Ecto neural progenitor cell (in vitro differentiated cells): Measurements from ENCODE around the gene MRLN.
"Not testable (repeated sequence)": the region's sequence is repeated elsewhere in the genome, so short reads cannot be mapped to it uniquely, and the experiment has no call there.

Source experiments
- DNase-seq: peaks from one replicate; pipeline ENCODE4 v3.0.0-alpha.2; 2018; ENCODE audit warnings: low spot score

Gene MRLN

DNA sequence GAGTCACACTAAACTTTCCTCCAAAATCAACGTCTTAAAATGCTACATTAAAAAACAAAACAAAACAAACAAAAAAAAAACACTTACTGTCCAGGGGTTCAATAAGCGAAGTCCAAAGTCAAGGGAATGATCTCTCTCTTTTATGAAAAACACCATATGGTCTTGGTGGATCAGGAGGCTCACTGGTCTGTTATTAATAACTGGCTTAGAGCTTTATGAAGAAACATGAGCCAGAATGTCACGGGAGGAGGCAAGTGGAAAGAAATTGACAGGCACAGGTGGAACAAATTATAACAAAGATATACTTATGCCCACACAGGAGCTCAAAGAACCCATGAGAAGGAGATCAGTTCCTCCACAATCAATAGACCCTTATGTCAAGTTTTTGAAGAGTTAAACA lies at the start of gene MRLN:
TSS of gene MRLN (minus strand) at position 189 of the 400 bp plus-strand sequence.
- no peak for DNase-seq

DNA sequence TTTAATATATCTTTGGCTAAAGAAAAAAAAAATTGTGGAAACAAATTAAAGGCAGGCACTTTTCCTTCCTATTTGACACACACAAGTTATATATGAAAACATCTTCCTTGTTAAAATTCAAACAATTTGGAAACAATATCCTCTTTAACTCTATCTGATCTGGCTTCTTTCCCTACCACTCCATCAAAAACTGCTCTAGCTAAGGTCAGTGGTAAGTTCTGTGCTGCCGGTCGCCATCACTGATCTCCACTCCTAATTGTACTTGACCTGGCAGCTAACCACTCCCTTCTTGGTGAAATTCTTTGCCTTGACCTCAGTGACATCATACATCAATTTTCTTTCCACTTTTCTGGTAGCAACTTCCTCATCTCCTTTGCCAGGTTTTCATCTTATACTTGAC lies 47.9 kb upstream of the MRLN start:
- no peak for DNase-seq

DNA sequence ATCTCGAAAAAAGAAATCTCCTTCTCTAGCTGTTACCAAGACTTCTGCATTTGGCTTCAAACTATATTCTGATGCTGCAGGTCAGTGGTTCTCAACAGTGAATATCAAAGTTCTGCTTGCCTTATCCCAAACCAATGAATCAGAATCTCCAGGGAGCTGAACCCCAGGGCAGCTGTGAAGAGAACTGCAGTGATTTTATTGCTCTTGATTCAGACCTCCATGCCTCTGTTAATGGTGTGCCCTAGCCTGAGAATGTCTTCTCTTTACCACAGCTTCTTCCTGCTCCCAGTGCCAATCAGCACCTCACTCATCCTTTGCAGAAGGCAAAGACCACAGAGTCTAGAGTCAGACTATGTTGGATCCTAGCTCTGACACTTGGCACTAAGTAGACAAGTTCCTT lies 46.2 kb upstream of the MRLN start:
- no peak for DNase-seq

DNA sequence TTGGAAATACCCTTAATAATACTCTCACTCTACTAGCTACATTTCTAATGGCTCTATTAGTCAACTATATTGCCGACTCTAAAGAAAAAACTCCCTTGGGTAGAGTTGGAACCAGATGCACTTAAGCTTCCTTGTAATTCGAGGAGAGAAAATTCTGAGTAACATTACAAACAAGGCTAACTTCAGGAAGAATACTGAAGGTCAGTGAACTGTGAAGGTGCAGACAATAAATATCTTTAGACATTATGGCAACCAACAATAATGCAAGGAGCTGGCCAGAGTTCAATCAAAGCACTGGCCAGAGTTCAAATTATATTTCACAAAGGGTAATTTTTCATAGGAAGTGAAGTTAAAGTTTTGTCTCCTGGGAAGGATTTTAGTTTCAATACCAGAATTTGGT lies 40.7 kb upstream of the MRLN start:
- no peak for DNase-seq

DNA sequence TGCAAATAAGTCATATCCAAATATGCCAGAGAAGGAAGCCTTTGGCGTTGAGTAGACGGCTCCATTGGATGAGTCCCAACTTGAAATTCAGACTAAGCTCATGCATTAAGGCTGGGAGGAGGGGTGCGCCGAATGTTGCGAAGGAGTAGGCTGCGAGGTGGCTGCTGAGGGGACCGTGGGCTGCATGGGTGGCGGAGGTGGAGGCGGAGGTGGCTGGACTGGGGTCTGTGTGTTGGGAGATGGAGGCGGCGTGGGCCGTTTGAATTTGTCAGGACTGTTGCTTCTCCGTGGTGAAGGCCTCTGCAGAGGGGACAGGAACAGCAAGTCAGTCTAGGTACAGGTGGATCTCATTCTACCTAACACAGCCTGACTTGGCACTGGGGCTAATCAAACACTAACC lies 39.6 kb upstream of the MRLN start:
- no peak for DNase-seq

DNA sequence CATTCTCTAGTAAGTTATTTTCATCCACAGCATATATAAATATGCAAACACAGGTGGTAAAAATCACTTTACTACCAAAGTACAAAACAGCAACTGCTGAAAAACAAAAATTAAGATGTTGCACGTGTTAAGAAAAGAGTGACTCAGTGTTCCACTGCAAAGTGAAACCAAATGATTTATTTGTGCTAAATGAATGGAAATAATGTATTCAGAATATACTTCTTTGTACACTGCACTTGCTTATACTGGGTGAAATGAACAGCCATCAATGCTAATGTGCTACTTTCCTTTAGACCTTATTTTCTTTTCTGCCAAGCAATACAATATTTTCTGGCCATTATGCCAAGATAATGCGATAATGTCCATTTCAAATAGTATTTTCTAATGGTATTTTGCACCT lies 38.3 kb upstream of the MRLN start:
- DNase-seq = no peak

DNA sequence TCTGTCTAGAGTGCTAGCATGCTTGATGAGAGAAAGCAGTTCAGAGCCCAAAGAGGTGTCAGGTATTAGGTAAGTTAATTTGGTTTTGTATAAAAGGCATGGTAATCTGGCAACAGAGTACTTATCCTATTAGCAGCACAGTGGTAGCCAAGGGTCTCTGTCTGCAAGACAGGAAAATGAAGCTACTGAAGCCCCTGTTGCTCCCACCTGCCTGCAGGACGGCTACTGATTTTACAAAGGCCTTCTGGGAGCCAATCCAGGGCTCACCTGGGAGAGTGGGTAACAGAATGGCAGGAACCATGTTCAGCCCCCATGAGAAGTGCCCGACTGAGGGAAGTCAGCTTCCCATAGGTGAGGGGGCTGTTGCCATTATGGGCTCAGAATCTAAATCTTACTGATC lies 36.8 kb upstream of the MRLN start:
- not testable (repeated sequence) for DNase-seq

DNA sequence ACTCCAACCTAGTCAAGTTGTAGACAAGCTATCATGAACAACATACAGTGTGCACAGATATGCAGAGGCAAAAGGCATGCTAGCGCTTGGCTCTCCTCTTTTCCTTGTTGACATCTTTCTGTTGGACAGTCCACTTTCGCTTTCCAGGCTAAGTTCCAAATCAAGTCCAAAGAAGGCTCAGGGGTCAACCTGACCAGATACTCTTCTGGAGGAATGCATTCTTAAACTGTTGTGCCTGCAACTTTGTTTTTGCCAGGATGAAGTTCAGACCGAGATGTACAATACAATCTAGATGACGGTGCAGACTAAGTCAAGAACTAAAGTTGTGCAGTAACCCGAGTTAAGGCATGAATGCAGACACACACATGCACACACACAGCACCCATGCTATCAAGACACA lies 35.7 kb upstream of the MRLN start:
- DNase-seq = not testable (repeated sequence)

DNA sequence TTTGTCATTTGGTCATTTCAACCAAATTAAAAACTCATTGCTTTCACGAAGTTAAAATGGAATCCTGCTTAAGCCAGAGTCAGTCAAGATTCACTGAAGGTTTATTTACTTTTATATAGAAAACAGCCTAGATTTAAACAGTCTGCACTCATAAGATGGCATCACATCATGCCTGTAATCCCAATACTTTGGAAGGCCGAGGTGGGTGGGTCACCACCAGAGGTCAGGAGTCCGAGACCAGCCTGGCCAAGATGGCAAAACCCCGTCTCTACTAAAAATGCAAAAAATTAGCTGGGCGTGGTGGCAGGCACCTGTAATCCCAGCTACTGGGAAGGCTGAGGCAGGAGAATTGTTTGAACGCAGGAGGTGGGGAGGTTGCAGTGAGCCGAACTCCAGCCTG lies 33.8 kb upstream of the MRLN start:
- not testable (repeated sequence) for DNase-seq

DNA sequence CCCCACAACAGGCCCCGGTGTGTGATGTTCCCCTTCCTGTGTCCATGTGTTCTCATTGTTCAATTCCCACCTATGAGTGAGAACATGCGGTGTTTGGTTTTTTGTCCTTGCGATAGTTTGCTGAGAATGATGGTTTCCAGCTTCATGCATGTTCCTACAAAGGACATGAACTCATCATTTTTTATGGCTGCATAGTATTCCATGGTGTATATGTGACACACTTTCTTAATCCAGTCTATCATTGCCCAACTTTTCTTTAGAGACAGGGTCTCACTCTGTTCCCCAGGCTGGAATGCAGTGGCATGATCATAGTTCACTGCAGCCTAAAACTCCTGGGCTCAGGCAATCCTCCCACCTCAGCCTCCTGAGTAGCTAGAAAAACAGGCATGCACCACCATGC lies 32.2 kb upstream of the MRLN start:
- DNase-seq = not testable (repeated sequence)

DNA sequence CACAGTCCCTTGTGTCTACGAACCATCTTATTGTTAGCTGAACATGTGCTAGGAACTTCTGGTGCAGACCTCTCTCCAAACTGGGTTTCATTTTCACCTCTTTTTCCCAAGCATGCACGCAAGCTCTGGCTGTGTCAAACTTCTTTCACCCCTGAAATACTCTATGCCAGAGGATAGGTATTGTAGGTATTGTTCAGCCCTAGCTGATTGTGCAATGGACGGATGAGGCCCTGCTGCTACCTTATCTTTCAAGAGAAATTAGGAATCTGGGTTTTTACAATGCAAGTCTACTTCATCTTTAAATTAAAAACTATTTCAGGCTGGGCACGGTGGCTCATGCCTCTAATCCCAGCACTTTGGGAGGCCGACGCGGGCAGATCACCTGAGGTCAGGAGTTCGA lies 28.3 kb upstream of the MRLN start:
- DNase-seq = no peak

DNA sequence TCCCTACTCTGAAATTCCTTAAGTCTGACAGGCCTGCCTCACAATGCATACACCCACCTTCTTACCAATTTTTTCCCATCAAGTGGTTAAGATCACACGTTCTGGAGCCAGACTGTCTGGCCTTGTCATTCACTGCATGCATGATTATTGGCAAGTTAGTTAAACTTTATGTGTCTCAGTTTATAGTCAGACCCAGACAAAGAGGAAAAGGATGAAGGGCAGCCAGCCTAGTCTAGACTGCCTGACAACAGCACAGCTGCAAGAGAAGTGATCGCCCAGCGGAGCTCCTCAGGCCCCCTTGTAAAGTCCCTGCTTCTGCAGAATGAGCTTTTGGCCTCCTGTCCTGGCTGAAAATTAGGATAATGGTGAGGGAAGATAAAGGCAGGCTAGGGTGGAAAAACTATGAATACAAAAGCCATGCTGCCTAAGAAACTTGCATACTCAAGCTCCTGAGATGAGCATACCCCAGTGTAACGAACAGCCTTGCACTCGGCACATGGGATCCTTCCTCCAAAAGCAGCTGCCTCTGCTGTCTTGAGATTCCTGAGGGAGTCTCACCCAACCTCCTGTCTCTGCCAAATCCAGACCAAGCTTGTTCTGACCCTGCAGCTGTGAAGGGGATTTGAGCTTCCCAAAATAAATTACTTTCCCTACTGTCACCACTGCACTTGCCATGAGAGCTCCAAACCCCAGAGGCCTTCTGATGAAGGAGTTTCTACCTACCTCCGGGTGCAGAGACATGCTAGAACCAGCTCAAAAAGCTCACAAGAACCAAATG lies 26.7 kb upstream of the MRLN start:
- DNase-seq = no peak

DNA sequence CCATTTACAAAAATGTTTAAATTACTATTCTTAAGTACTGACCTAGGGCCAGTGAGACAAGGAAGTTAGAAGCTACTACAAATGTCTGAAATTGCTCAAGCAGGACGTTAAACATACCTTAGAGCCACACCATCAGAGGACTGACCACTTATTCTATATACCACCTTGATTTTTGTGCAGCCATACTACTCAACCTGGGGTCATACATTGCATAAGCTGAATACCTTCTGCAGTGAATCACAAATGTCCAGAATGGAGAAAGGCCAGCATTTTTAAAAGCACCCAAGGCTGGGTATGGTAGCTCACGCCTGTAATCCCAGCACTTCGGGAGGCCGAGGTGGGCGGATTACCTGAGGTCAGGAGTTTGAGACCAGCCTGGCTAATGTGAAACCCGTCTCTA lies 21.2 kb upstream of the MRLN start:
- no peak for DNase-seq

DNA sequence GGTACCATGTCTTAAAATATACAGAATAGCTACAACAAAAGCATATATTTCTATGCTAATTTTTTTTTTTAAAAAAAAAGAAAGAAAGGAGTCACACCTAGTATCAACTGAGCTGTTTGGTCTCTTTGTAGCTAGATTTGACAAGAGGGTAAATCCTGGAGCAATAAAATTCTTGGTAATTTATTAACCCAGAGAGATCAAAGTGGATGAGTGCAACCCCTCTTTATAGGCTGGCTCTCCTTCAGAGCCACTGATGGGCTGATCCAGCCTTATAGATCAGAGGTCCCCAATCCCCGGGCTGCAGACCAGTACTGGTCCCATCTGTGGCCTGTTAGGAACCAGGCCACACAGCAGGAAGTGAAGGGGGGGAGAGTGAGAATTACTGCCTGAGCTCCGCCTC lies 19.8 kb upstream of the MRLN start:
- DNase-seq = no peak

DNA sequence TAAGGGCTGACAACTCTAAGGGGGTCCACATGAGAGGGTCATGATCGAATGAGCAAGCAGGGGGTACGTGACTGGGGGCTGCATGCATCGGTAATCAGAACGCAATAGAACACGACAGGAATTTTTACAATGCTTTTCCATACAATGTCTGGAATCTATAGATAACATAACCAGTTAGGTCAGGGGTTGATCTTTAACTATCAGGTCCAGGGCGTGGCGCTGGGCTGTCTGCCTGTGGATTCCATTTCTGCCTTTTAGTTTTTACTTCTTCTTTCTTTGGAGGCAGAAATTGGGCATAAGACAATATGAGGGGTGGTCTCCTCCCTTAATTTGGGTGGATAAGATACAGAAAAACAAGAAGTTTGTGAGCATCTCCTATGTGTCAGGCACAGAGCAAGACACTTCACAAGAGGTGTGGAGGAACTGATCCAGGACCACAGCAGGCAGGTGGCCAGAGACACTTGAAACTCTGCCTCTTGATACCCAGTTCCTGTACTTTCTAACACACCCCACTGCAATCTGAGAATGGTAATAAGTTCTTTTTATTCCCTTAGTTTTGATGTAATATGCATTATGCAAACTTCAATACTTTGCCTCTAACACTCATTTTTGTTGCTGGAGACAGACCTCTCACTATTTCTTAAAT lies 18.0 kb upstream of the MRLN start:
- DNase-seq = no peak

DNA sequence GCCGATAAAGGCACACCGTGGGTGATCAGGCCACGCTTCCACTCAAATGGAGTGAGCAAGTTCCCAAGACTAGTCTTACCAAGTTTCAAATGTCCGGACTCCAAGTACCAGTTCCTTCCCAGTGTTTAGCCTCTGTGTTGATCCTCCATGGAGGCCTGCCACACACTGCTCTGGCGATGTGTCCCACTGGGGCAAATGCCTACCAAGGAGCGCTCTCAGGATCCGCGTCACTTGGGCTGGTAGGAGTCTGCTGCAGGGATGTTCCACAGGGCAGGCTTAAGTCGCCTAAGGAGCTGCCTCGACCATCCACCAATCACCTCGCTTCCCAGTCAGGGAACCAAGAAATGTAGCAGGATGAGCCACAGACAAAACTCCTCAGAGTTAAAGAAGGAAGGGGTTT lies 17.4 kb upstream of the MRLN start:
- DNase-seq = no peak

DNA sequence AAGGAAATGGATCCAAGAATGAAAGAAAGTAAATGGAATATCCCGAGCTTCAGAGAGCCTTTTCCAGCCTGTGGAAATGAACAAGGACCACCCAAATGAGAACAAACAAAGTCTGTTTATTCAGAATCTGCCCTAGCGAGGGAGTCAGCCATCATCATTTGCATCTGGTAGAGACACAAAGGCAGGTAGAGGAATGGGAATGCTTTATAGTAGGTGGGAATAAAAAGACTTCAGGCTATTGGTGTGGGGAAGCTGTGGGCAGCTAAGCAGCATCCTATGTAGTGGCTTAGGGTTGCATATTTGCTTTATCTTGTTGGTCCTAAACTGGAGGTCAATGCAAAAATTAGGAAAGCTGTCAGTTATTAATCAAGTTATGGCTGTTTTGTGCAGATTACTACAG lies 9.2 kb upstream of the MRLN start:
- DNase-seq = no peak

DNA sequence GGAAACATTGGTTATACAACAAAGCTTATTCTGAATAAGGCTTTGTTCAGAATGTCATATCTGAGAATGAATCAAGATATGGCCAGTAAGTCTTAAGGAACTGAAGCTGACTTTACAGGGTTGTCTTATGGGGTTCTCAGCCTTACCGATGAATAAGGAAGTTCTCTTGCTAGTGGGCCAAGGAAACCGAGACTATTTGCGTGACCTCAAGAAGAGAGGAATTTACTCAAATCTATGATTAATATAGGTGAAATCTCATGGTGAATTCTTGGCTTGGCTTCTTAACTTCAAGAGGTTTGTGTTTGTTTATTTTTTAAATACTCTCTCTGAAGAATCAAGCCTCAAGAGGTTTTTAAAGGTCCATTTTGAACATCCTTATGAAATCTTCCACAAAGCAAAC lies 4.7 kb upstream of the MRLN start:
- no peak for DNase-seq

DNA sequence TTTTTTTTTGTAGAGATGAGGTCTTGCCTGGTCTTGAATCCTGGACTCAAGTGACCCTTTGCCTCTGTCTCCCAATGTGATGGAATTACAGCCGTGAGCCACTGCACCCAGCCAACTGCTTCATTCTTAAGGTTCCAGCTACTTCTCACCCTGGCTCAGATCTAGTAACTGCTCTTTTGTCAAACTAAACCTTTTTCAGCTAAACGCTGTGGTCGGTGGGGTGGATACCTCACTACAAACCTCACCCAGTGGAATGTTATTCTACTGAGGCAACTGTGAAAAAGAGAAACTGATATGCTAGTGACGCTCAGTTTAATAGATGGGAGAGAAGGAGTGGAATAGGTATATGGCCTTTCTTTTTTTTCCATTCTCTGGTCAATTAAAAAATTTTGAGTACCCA lies 1.7 kb upstream of the MRLN start:
- DNase-seq = no peak

DNA sequence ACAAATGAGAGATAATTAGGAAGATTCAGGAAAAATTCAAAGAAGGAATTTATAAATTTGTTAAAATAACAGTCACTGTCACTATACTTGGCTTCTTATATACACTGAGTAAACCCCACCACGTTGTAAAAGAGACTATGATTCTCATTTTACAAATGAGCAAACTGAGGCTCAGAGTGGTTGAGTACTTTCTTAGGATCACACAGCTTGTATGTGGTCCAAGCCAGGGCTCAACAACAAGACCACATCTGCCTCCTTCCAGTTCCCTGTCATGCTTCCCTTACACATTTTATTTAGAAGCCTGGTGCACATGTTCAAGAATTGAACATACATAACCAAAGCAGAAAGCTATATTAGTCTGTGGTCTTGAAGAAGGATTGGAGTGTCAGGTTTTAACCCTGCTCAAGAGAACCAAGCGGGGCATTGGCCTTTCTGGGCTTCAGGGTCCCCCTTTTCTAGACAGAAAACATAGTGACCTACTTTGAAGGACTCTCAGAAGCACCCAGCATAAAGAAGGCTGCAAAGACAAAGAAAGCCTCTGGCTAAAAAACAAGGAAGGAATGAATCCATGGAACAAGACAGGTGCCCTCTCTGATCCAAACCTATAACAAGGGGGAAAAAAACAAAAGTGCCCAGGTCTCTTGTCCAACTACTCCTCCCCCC lies 846 bp downstream of the MRLN start:
- DNase-seq = no peak

DNA sequence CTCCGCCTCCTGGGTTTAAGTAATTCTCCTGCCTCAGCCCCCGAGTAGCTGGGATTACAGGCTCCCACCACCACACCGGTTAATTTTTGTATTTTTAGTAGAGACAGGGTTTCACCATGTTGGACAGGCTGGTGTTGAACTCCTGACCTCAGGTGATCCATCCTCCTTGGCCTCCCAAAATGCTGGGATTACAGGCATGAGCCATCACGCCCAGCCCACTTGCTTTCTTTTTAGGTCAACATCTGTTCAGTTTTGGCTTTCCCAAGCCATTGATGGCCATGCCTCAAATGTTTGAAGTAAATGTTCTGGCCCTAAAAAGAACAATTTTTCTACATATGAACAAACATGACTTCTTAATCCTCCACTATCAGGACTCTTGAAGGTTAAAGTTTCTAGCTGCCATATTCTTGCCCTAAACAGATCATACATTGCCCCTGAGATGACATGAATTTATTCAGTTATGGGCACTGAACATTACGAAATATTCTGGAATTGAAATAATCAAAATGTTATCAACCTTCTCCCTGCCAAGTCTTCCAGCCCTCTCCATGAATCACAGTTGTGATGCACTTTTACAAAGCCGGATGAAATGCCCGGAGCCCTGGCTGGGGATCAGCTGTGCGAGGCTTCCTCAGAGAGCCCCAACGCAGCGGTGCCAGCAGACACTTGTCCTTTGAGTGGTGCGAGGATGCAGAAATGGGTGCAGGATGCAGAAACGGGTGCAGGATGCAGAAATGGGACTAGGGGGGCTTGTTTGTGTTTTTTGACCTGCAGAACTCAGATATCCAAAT lies 2.9 kb downstream of the MRLN start:
- no peak for DNase-seq

DNA sequence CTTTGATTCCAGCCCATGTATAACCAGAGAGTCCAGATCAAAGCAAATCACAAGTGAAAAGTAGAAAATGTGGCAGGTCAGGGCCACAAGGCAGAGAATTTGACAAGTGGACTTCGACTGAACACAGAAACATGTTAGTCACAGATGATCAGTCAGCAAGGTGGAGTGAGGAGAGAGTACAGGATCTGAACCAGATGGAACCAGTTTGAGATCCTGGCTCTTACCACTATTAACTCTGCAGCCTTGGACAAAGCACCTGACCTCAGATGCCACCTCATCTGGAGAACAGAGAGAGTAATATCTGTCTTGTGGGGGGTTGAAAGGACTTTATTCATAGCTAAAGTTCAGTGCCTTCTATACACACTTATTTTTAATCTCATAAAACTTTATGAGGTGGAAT lies 4.4 kb downstream of the MRLN start:
- no peak for DNase-seq
